GM06990 (cell line): ENCODE measurements around the gene LIPA.

Experiments
- DNase-seq: peaks from one replicate; pipeline ENCODE4 v3.0.0-alpha.2; 2011; ENCODE audit not compliant: insufficient read length; ENCODE audit errors: extremely low read depth
- H3K27me3 ChIP-seq: replicated peaks from 2 replicates; pipeline ENCODE4 v1.6.0; 2011; ENCODE audit warnings: low read length; ENCODE audit not compliant: control insufficient read depth, insufficient read depth
- H3K36me3 ChIP-seq: 2 replicates; pipeline ENCODE4 v1.5.1; 2011; ENCODE audit warnings: low read length; ENCODE audit not compliant: control insufficient read depth, insufficient read depth
- H3K4me3 ChIP-seq: replicated peaks from 2 replicates; pipeline ENCODE4 v1.5.1; 2011; ENCODE audit warnings: low read depth, mild to moderate bottlenecking, control low read depth, low read length
- CTCF ChIP-seq: IDR thresholded peaks from 2 replicates; pipeline ENCODE4 v1.5.1; 2011; ENCODE audit warnings: low read length, control low read depth, mild to moderate bottlenecking, inconsistent platforms; ENCODE audit not compliant: insufficient read depth, poor library complexity, severe bottlenecking

LIPA gene

GRCh38 chr10:89242345-89242684 is 9.3 kb downstream of the LIPA start:
- no peak for DNase-seq
- Histone ChIP-seq H3K4me3 (no peak overlapping the region), H3K36me3 (peaks cover 3% of the 10 kb centered on the region), H3K27me3 (no peaks in the 10 kb centered on the region)
- TF ChIP-seq CTCF = no peak

GRCh38 chr10:89241486-89242344 is 9.9 kb downstream of the LIPA start:
- DNase-seq = no peak
- Histone ChIP-seq H3K27me3 (no peaks in the 10 kb centered on the region), H3K36me3 (peaks cover 3% of the 10 kb centered on the region), H3K4me3 (no peak overlapping the region)
- no peak for TF ChIP-seq CTCF

- TF ChIP-seq CTCF = no peak
- DNase-seq = no peak
- Histone ChIP-seq H3K36me3 (peaks cover 3% of the 10 kb centered on the region), H3K4me3 (no peak overlapping the region), H3K27me3 (no peaks in the 10 kb centered on the region)
Measured at GRCh38 chr10:89241026-89241425, 10.5 kb downstream of the LIPA start.

GRCh38 chr10:89240519-89240918 is 11.1 kb downstream of the LIPA start:
- DNase-seq = no peak
- no peak for TF ChIP-seq CTCF
- H3K27me3 ChIP-seq = no peaks in the 10 kb centered on the region
- H3K36me3 ChIP-seq = peaks cover 3% of the 10 kb centered on the region
- no peak overlapping the region for H3K4me3 ChIP-seq

GRCh38 chr10:89238956-89239644 is 12.5 kb downstream of the LIPA start:
- H3K36me3 ChIP-seq = peaks cover 3% of the 10 kb centered on the region
- H3K4me3 ChIP-seq = no peak overlapping the region
- no peaks in the 10 kb centered on the region for H3K27me3 ChIP-seq
- DNase-seq = no peak
- no peak for TF ChIP-seq CTCF

- Histone ChIP-seq H3K27me3 (no peaks in the 10 kb centered on the region), H3K4me3 (no peak overlapping the region), H3K36me3 (peaks cover 3% of the 10 kb centered on the region)
- no peak for TF ChIP-seq CTCF
- DNase-seq = no peak
Measured at GRCh38 chr10:89237849-89238248, 13.7 kb downstream of the LIPA start.
